GM19238 (cell line): ENCODE results near the gene CKMT1B.
"Not testable (repeated sequence)": the region's sequence is repeated elsewhere in the genome, so short reads cannot be mapped to it uniquely, and the experiment has no call there.

ENCODE experiments used
- DNase-seq: peaks from one replicate; pipeline ENCODE4 v3.0.0; 2011; ENCODE audit warnings: low spot score; ENCODE audit not compliant: insufficient read length

CKMT1B gene

DNA sequence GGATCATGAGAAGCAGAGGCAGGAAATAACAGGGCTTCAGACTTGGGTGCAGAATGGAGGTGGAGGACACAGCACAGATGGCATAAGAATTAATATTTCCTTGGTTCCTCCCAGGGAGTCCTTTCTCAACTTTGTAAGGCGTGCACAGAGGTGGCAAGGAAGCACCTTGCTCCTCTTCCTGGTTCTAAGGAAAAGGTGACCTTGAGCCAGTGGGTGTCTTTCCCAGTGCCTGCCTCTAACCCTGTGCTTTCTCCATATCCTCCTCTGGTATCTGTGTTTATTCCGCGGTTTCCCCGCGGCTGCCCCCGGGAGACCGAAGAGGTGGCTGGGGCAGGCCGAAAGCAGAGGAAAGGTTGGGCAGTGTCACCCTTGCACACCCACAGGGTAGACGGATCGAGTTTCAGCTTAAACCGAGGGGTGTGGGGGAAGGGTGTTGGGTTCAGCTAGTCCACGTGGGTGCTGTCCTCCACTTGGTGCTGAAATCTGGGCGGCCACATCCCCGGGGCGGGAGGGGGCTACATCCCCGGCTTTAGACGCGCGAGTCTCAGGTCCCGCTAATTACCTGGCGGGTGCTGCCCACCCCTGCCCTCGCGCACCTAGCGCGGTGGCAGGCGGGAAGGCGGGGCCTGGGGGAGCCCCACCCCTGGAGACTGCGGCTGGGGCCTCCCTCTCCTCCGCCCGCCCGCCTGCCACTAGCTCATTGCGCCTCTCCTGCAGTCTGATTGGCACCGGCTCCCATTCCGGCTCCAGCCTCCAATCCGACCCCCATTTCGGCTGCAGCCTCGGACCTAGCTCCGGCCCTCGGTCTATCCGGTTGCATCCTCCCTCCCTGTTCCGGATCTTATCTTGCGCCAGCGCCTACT, at the start of gene CKMT1B:
TSS of gene CKMT1B (plus strand) at position 700 of the 863 bp plus-strand sequence. CDS start 192 bp downstream, outside the sequence.
- DNase-seq: not testable (repeated sequence)

DNA sequence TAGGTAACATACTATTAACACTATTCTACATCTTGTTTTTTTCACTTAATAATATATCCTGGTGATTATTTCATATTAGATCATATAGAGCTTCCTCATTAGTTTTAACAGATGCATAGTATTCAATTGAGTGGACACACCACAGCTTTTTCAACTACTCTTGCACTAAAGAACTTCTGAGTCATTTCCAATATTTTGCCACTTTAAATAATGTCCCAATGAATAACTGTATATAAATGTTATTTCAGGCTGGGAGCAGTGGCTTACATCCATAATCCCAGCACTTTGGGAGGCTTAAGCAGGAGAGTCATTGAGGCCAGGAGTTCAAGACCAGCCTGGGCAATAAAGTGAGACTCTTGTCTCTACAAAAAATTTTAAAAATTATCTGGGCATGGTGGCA, 49.6 kb upstream of the CKMT1B start:
- no peak for DNase-seq

DNA sequence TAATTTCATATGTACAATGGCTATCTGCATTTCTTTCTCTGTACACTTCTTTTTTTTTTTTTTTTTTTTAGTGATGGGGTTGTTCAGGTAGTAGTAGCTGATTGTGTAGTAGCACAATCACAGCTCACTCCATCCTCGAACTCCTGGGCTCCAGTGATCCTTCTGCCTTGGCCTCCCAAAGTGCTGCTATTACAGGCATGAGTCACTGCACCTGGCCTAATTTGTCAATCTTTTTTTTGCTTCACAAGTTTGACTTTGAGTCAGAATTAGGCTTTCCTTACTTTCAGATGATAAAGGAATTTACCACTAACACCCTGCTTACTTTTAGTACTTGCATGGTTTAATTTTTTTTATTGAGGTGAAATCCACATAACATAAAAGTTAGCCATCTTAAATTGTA, 48.4 kb upstream of the CKMT1B start:
- no peak for DNase-seq

DNA sequence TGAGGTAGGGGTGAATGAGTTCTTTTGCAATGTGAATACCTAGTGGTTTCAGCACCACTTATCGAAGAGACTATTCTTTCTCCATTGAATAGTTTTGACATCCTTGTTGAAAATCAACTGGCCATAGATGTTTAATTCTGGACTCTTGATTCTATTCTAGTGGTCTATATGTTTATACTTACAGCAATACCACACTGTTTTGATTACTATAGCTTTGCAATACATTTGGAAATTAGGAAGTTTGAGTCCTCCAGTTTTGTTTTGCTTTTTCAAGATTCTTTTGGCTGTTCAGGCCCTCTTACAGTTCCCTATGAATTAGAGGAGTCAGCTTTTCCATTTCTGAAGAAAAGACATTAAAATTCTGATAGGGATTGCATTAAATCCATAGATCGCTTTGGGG, 46.3 kb upstream of the CKMT1B start:
- no peak for DNase-seq

DNA sequence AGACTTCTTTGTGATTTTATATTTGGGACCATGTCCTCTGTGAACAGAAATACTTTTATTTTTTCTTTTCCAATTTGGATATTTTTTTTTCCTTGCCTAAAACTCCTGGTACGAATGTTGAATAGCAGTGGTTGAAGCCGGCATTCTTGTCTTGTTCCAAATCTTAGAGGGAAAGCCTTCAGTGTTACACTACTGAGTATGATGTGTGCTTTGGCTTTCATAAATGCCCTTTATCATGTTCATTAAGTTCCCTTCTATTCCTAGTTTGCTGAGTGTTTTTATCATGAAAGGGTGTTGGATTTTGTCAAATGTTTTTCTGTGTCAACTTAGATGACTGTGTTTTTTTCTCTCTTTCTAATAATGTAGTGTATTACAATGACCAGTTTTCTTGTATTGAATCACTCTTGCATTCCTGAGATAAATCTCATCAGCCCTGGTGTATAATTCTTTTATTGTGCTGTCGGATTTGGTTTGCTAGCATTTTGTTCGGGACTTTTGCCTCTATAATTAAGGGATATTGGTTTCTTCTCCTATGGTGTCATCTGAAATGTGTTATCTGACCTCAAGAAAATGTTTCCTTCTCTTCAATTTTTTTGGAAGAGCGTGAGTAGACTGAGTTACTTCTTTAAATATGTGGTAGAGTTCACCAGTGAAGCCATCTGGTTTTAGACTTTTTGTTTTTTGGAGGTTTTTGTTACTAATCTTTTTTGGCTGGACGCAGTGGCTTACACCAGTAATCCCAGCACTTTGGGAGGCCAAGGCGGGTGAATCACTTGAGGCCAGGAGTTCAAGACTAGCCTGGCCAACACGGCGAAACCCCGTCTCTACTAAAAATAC, 43.1 kb upstream of the CKMT1B start:
- DNase-seq: no peak

DNA sequence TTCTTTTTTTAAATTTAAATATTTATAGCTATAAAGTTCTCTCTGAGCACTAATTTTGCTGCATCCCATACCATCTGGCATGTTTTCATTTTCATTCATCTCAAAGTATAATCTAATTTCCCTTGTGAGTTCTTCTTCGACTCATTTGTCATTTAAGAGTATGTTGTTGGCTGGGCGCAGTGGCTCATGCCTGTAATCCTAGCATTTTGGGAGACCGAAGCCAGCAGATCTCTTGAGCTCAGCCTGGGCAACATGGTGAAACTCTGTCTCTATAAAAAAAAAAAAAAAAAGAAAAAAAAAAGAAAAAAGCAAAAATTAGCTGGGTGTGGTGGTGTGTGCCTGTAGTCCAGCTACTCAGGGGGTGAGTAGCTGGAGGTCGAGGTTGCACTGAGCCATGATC, 41.6 kb upstream of the CKMT1B start:
- DNase-seq: no peak

DNA sequence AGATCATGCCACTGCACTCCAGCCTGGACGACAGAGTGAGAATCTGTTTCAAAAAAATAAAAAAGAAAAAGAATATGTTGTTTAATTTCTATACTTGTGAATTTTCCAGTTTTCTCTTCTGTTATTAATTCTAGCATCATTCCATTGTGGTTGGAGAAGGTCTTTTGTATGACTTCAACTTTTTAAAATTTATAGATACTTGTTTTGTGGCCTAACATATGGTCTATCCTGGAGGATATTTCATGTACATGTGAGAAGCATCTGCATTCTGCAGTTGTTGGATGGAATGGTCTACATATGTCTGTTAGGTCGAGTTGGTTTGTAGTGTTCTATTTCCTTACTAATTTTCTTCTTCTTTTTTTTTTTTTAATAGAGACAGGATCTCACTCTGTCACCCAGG, 40.8 kb upstream of the CKMT1B start:
- no peak for DNase-seq

DNA sequence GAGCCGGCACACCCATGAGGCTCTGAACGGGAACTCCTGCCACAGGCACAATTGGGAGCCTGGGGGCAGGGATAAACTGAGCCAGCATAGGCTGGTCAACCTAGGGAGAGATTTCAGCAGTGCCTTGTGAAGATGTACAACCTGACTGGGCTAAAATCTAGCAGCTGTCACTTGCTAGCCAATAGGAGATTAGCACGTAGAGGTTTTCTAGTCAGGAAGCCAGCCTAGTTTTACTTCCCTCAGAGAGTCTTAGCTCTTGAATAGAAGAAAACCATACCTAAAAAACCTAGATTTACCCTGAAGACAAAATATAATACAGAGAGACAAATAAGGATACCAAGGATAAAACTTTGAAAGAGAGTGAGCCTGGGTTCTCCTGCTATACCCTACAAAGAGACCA, 31.1 kb upstream of the CKMT1B start:
- DNase-seq: not testable (repeated sequence)

DNA sequence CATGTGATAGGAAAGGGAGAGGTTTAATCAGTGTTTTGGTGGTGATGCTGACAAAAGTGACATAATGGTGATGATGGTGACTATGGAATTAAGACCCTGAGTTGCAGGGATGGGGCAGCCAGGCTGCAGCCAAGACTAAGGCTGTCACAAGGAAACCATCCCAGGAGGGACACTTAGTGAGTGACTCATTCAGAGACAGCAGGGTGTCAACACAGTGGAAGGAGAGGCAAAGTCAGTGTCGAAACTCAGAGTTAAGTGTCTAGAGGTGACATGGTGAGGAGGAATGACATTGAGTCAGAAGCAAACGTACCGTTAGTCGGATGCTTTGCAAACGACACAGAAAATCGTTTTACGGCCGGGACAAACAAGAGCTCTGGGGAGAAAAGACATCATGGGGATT, 30.0 kb upstream of the CKMT1B start:
- DNase-seq: not testable (repeated sequence)

DNA sequence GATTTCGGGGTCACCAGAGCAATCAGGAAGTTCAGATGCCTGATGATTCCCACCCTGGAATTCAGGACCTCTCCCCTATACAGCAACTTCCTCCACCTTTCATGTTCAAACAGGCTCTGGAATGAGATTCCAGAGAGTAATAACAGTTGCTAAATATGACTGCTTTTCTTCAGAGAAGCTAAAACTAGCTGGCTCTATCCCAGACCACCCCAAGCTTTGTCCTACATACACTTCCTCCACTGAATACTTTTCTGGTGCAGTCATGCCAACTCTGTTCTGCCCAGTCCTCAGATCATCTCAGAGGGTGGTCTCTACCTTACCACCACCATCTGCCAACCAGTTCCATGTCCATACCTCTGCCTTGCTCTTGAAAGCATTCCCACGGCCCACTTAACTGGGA, 27.2 kb upstream of the CKMT1B start:
- not testable (repeated sequence) for DNase-seq

DNA sequence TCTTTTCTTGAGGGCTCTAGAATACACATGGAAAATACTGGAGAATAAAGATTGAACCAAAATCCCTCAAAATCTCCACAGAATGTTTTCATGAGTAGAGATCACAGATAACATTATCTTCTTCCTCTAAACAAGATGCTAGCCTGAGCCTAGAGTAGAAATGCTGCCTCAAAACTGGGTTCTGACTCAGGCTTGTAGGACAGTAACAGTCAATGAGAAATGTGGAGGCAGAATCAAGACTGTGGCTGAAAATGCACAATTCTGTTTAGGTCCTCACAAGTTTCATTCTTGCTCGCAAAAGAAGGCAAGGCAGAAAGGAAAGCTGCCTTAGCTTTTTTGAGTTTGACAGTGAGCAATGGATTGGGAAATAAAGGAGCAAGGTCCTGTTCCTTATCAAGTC, 19.2 kb upstream of the CKMT1B start:
- DNase-seq: not testable (repeated sequence)

DNA sequence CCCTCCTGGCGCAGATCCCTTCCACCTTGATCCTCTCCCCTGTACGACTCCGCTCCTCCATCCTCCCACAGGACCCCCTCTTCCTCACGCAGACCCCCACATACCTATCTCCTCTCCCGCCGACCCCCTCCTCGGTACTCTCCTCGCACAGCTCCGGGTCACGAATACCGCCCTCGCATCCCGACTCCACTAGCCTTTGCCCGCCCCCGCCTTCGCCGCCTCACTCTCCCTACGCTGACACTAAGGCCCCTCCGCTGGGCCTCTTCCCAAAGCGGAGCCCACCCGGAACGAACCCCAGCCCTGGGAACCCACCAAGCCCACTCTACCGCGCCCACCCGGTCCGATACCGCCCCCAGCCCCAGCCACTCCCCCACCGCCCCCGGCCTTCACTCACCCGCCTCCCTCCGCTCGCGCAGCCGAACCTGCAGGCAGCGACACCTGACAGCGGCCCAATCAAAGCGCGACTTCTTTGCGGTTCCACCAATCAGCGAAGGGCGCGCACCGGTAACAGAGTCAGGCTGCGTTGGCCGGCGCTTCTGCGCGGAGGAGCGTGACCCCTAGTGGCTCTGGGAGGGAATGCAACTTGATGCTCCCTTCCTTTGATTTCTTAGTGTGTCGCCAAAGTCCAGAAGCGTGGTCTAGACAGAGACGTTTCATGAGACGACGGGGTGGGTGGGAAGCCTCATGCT, 3.9 kb upstream of the CKMT1B start, which contains the start of gene PPIP5K1:
TSS of gene PPIP5K1 (minus strand) at position 431 of the 689 bp plus-strand sequence. CDS start 5,704 bp downstream, outside the sequence.
- DNase-seq: not testable (repeated sequence)

DNA sequence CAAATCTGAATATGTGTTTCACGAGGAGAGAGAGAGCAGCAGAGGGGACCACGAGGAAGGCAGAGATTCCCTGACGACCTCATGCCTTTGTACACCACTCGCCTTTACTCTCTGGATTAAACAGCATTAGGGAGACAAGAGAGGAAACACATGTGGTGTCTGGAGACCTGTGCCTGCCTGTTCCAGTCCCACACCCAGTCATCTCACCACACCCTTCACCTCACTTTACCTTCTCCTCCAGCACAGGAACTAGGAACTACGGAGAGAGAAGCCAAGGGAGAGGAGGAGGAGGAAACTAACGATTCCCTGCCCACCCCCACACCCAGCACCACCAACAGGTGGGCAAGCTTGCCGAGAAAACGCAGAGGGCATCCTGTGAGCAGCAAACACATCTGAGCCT, 986 bp upstream of the CKMT1B start:
- DNase-seq: not testable (repeated sequence)

DNA sequence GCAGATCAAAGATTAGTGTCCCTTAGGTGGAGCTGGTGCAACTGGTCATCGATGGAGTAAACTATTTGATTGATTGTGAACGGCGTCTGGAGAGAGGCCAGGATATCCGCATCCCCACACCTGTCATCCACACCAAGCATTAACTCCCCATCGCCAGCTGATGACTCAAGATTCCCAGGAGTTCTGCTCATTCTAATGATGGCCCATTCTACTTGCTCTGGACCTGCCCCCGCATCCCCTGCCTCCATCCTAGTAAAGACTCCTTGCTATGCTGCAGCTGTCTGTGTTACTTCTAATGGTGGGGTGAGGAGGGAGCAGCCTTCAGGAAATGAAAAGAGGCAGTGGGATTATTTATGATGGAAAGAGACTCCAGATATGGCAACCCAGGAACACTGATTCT, 5.3 kb downstream of the CKMT1B start:
- DNase-seq: not testable (repeated sequence)

DNA sequence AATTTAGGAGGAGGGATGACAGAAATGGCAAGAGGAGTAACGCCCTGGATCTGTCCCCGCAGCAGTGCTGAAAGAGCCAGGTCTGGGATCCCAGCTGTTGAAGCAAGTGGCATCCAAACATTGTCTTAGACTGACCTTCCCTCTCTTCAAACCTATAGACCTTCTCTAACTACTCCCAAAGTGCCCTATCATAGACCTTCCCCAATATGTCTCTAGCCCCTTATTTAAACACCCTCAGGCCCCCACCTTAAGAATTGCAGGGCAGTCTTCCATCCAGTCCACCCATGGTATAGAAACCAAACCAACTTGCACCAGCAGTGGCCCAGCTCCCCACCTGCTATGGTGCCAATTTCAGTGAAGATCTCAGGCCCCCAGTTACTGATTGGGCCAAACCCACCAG, 6.4 kb downstream of the CKMT1B start:
- DNase-seq: not testable (repeated sequence)

DNA sequence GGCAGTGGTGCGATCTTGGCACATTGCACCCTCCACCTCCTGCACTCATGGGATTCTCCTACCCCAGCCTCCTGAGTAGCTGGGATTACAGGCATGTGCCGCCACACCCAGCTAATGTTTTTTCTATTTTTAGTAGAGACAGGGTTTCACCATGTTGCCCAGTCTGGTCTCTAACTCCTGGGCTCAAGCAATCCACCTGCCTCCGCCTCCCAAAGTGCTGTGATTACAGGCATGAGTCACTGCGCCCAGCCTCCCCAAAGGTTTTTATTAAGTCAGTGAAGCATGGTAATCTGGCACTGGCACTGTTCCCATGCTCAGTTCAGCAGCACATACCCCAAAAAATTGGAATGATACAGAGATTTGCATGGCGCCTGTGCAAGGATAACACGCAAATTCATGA, 8.4 kb downstream of the CKMT1B start:
- not testable (repeated sequence) for DNase-seq

DNA sequence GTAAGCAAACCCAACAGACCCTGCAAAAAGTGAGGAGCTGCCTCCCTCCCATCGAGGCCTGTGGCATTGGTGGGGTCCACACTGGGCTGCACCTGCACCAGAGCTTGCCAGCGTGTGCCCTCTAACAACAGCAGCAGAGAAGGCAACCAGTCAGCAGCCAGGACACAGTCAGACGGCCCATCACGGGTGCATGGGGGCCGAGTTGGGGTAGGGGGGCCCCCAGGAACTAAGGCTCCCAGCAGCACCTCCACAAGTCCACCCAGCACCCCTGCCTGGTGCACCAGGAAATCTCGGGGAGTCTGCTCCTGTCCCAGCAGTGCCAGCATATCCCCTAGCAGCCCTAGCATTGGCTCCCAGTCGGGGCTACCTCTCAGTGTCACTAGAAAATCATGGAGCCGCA, 23.9 kb downstream of the CKMT1B start:
- DNase-seq: not testable (repeated sequence)

DNA sequence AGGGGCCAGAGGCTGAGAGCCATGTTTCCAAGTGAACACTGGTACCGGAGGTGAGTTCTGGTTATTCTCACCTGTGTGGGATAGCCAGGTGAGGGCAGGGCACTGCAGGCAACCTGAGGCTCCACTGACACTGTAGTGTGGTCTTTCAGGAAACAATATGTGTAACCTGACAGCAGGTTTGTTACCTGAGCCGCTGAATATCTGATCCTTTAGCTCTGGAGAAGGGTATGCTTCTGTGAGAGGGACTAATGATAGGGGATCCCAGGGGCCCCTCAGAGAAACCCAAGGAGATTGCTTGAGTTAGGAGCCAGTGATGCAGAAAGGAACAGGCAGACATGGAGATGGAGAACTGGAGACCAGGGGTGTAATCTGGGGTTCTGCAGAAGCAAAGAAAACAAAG, 24.9 kb downstream of the CKMT1B start, which contains the start of gene STRC:
TSS of gene STRC (minus strand) at position 101 of the 400 bp plus-strand sequence. CDS start at position 23, 78 bp downstream.
- not testable (repeated sequence) for DNase-seq

DNA sequence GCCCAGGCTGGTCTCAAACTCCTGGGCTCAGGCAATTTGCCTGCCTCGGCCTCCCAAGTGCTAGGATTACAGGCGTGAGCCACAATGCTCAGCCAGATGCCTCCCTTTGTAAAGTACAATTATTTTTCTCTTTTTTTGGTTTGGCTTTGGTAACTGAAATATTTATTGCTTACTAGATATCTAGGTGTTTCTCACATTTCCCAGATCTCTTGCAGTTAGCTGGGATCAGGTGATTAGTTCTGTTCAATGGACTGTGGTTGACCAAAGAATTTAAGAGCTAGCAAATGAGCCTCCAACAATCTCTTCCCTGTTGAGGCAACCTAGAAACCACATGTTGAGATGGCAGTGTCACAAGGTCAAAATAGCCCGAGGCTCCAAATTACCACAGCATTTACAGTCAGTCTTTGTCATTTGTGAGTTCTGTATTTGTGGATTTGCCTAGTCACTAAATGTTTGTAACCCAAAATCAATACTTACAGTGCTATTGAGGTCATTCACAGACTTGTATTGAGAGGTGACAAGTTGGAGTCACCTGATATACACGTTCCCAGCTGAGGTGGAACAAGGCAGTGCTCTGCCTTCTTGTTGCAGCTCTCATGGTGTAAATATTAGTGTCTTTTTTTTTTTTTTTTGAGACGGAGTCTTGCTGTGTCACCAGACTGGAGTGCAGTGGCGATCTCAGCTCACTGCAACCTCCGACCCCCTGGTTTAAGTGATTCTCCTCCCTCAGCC, 28.4 kb downstream of the CKMT1B start:
- DNase-seq: not testable (repeated sequence)

DNA sequence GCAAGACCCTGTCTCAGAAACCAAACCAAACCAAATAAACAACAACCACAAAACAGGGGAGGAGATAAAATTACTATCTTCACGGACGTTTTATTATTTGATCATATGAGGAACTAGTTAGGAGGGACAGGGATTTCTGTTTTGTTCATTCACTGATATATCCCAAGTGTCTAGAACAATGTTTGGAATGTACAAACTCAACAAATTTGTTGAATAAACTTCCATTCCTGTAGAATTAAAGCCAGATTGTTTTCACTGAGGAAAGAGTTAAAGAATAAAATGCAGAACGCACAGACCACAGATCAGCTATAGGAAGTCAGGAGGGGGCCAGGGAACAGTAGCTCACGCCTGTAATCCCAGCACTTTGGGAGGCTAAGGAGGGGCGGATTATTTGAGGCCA, 31.3 kb downstream of the CKMT1B start:
- DNase-seq: no peak

DNA sequence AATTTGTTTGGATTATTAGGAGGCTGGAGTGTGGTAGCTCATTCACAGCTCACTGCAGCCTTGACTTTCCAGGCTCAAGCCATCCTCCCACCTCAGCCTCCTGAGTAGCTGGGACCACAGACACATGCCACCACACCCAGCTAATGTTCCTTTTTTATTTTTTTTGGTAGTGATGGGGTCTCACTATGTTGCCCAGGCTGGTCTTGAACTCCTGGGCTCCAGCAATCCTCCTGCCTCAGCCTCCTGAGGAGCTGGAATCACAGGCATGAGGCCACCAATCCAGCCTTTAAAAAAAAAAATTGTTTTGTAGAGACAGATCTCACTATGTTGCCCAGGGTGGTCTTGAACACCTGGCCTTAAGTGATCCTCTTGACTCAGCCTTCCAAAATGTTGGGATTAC, 33.1 kb downstream of the CKMT1B start:
- not testable (repeated sequence) for DNase-seq
